Measurements from ENCODE around the gene WDR45B. TPM values are rescaled to one million over a fixed set of nuclear protein-coding genes. Genes with fewer than 3 reads are reported as not detected.

The WDR45B gene
- polyA plus RNA-seq, 1 of the 3 experiments (the other 2 are of a cell fraction) = 171 TPM

DNA sequence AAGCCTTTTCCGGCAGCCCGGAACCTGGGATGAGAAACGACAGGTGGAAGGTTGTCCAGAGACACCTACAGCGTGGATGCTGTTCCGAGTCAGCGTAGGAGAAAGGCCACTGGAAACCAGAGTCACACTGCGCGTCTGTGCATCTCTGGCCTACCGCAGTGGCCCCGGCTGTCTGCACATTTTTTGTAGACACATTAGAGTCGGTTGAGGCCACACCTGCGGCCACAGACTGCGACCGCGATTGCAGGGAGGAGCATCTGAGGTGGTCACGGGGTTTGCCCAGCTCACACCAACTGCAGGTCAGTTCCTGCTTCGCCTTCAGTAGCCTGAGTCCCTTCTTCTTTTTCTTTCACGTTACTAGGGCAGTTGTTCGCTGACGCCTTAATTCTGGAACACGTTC, 52.4 kb downstream of the WDR45B start:
- Histone ChIP-seq H3K4me2 (no peak overlapping the region), H3K4me3 (ENCODE audit: low read depth in 2 of 2, low read length in 1 of 2) (no peak overlapping the region), H3K79me2 (ENCODE audit: insufficient read depth) (peaks cover 40% of the 10 kb centered on the region), H3K9me3 (no peaks in the 10 kb centered on the region), H3K9ac (no peak overlapping the region), H2AFZ (ENCODE audit: low read depth) (no peak overlapping the region), H3K9me2 (no peaks in the 10 kb centered on the region), H3F3A (replicated peaks; ENCODE audit: insufficient read depth) (peaks cover 34% of the 10 kb centered on the region), H4K20me1 (ENCODE audit: insufficient read depth) (peaks cover 7% of the 10 kb centered on the region), H3K27ac (ENCODE audit: low read depth in 2 of 2, low read length in 1 of 2) (no peak overlapping the region), H3K4me1 (ENCODE audit: control insufficient read depth in 1 of 2, insufficient read depth in 2 of 2, low read depth in 1 of 2, low read length in 1 of 2) (peaks cover 8 to 29% of the 10 kb centered on the region in 2 experiments; a peak in 2 of 4 replicates), H3K36me3 (replicated peaks in 1 of 2; ENCODE audit: control insufficient read depth in 1 of 2, insufficient read depth in 2 of 2, low read length in 1 of 2) (peaks cover 37 to 38% of the 10 kb centered on the region in 2 experiments), H3K27me3 (ENCODE audit: insufficient read depth) (no peaks in the 10 kb centered on the region)
- WGBS (ENCODE audit: low lambda C conversion rate) = 98% methylated on average over 20 of the region's 21 CpGs
- ChIA-PET CTCF (interaction anchor here (0.7 kb wide), 1 partner anchor 36 kb away, joined by 3 read pairs; no protein-coding TSS in a partner anchor), POLR2A (no interaction called here)
- DNase-seq = peak; percentile 22
- TF ChIP-seq RAD21 (IDR thresholded peaks at IDR 0.05; ENCODE audit: low read length) (no peak), TEAD4 (IDR thresholded peaks at IDR 0.05; ENCODE audit: borderline replicate concordance, insufficient read depth) (no peak), NRF1 (IDR thresholded peaks at IDR 0.05; ENCODE audit: low read depth, low read length) (no peak), GATA2 (CRISPR knock-in tag; IDR thresholded peaks at IDR 0.05) (no peak), POLR2AphosphoS5 (IDR thresholded peaks at IDR 0.05; ENCODE audit: low read depth, low read length) (no peak), MEF2A (IDR thresholded peaks at IDR 0.05; ENCODE audit: borderline replicate concordance, low read depth) (no peak), TCF12 (IDR thresholded peaks at IDR 0.05) (no peak), SIN3A (IDR thresholded peaks at IDR 0.05; ENCODE audit: borderline replicate concordance, low read depth, low read length) (no peak), NFIC (IDR thresholded peaks at IDR 0.05; ENCODE audit: borderline replicate concordance) (no peak), RXRA (IDR thresholded peaks at IDR 0.05; ENCODE audit: borderline replicate concordance, low read depth) (no peak), CHD2 (IDR thresholded peaks at IDR 0.05; ENCODE audit: low read length, partially characterized antibody) (no peak), ELF1 (IDR thresholded peaks at IDR 0.05) (no peak), FOXM1 (IDR thresholded peaks at IDR 0.05; ENCODE audit: low read depth) (no peak), FOXJ3 (CRISPR knock-in tag; IDR thresholded peaks at IDR 0.05) (no peak)
- TF ChIP-seq, protein P1, sequence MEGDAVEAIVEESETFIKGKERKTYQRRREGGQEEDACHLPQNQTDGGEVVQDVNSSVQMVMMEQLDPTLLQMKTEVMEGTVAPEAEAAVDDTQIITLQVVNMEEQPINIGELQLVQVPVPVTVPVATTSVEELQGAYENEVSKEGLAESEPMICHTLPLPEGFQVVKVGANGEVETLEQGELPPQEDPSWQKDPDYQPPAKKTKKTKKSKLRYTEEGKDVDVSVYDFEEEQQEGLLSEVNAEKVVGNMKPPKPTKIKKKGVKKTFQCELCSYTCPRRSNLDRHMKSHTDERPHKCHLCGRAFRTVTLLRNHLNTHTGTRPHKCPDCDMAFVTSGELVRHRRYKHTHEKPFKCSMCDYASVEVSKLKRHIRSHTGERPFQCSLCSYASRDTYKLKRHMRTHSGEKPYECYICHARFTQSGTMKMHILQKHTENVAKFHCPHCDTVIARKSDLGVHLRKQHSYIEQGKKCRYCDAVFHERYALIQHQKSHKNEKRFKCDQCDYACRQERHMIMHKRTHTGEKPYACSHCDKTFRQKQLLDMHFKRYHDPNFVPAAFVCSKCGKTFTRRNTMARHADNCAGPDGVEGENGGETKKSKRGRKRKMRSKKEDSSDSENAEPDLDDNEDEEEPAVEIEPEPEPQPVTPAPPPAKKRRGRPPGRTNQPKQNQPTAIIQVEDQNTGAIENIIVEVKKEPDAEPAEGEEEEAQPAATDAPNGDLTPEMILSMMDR (IDR thresholded peaks at IDR 0.05) = no peak
- TF ChIP-seq, protein P2, sequence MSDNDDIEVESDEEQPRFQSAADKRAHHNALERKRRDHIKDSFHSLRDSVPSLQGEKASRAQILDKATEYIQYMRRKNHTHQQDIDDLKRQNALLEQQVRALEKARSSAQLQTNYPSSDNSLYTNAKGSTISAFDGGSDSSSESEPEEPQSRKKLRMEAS (IDR thresholded peaks at IDR 0.05; ENCODE audit: low read depth) = no peak
- TF ChIP-seq, protein P3, sequence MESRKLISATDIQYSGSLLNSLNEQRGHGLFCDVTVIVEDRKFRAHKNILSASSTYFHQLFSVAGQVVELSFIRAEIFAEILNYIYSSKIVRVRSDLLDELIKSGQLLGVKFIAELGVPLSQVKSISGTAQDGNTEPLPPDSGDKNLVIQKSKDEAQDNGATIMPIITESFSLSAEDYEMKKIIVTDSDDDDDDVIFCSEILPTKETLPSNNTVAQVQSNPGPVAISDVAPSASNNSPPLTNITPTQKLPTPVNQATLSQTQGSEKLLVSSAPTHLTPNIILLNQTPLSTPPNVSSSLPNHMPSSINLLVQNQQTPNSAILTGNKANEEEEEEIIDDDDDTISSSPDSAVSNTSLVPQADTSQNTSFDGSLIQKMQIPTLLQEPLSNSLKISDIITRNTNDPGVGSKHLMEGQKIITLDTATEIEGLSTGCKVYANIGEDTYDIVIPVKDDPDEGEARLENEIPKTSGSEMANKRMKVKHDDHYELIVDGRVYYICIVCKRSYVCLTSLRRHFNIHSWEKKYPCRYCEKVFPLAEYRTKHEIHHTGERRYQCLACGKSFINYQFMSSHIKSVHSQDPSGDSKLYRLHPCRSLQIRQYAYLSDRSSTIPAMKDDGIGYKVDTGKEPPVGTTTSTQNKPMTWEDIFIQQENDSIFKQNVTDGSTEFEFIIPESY (IDR thresholded peaks at IDR 0.05; ENCODE audit: borderline replicate concordance, low read depth) = no peak

Measured in SK-N-SH (cell line).